HG03354 (cell line): ENCODE measurements around the gene ACADSB.

Source experiments
- ATAC-seq: cut with Tn5 transposase; IDR thresholded peaks from one replicate; pipeline ENCODE4 v1.9.1; 2021; ENCODE audit warnings: mild to moderate bottlenecking; ENCODE audit not compliant: unreplicated experiment, poor library complexity, severe bottlenecking

ACADSB gene

GRCh38 chr10:123008355-123009104, at the start of gene ACADSB, which contains the start of gene IKZF5:
Gene ACADSB, plus strand, starts transcription at chr10:123009006. Its CDS starts 24 bp downstream, at chr10:123009030.
Gene IKZF5, minus strand, starts transcription at chr10:123008795. Its CDS starts 10,170 bp downstream, at chr10:122998625.
- peak; percentile 83 for ATAC-seq

GRCh38 chr10:122962405-122962804, 46.4 kb upstream of the ACADSB start:
- ATAC-seq: no peak

- no peak for ATAC-seq
Measured at GRCh38 chr10:122966879-122967278, 41.9 kb upstream of the ACADSB start.

DNA sequence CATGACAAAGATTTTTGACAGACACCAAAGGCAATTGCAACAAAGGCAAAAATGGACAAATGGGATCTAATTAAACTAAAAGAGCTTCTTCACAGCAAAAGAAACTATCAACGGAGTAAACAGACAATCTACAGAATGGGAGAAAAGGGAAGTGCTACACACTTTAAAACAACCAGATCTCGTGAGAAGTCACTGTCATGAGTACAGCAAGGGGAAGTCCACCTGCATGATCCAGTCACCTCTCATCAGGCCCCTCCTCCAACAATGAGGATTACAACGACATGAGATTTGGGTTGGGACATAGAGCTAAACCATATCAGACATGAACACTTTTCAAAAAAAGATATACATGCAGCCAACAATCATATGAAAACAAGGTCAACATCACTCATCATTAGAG, 40.1 kb upstream of the ACADSB start:
- ATAC-seq: no peak

- ATAC-seq: no peak
Measured at GRCh38 chr10:122974023-122974422, 34.8 kb upstream of the ACADSB start.

GRCh38 chr10:122974543-122975064, 34.2 kb upstream of the ACADSB start:
- ATAC-seq: no peak

GRCh38 chr10:122980209-122981065, 28.4 kb upstream of the ACADSB start, which contains the start of gene PSTK:
Gene PSTK, plus strand, starts transcription at chr10:122980401. Its CDS starts 79 bp downstream, at chr10:122980480.
- ATAC-seq: peak; percentile 98

DNA sequence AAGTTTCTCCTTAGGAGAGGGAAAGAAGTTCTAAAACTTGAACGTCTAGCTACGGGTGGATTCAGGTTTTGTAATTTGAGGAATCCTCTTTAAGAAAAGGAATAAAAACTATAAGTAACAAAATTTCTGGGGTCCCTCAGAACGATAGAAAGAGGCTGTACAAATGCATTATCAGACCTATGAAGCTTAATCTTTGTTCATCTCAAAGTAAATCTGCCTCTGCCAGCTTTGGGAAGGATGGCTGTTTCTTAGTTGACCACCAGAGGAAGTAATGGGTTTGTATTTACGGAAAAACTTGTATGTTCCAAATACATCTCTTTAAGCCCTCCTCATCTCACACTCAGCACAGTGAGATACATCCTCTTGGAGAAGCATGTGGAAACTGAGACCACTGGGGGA, 27.7 kb upstream of the ACADSB start:
- ATAC-seq: no peak

DNA sequence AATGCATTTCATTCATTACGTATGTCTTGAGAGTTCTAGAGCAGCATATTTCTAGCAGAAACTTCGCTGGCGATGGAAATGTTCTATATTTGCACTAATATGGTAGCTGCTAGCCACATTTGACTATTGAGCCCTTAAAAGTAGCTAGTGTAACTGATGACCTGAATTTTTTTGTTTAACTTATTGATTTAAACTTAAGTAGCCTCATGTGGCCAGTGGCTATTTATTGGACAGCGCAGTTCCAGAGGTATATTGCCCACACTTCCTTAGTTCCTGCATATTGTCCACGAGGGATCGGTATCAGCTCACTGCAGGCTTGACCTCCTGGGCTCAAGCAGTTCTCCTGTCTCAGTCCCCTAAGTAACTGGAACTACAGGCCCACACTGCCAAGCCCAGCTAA, 24.9 kb upstream of the ACADSB start:
- ATAC-seq: no peak

GRCh38 chr10:122984708-122985107, 24.1 kb upstream of the ACADSB start:
- no peak for ATAC-seq

GRCh38 chr10:122986335-122986734, 22.5 kb upstream of the ACADSB start:
- no peak for ATAC-seq

DNA sequence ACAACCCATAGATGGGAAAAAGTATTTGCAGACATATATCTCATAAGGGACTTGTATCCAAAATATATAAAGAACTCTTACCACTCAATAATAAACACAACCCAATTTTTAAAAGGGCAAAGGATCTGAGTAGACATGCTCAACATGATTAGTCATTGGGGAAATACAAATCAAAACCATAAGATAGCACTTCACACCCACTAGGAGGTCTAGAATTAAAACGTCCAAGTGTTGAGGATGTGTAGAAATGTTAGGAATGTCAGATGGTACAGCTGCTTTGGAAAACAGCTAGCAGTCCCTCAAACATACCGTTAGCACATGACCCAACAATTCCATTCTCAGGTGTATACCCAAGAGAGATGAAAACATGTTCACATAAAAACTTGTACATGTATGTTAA, 20.3 kb upstream of the ACADSB start:
- no peak for ATAC-seq

- ATAC-seq: no peak
Measured at GRCh38 chr10:122990278-122990677, 18.5 kb upstream of the ACADSB start.

DNA sequence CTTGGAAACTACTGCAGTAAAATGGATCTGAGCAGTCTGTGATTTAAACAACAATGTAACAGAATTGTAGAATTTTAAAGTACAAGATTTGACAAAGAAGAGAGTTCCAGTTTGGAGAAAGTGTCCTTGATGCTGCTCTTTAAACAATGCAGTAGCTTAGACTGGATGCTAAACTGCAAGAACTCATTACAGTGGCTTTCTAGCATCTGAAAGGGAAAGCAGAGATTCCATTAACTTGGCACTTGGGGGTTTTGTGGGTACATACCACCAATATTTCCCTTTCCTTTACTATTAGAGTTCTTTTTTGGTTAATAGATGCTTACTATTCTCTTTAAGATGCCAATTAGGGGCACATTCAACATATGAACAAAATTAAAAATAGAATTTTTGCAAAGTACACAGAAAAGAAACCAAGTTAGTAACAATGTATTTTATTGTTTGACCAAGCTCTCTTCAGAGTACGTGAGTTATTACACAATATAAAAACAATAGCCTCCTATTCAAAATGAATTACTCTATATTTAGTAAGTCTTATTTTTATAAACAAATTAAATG, 16.7 kb upstream of the ACADSB start:
- no peak for ATAC-seq

DNA sequence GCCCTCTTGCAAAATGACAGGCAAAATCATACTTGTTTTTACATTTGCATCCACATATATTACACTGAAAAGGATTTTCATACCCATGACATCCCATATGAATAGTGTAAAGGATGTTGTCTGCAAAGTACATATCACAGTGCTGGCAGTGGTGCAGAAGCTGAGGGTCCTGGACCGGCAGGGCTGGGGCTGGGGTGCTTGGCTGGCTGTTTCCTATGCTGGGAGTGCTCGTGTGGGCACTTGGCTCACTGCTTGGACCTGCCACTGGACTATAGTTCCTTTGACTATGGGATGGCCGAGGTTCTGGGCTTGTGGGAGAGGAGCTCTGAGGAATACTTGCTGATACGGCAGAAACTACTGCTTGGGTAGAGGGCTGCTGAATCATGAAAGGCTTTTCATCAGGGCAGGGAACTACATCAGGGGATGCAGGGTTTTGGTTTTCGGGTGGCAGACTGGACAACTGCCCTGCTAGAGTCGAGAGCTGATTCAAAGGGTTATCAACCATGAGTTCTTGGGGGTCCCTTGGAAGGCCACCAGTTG, 14.9 kb upstream of the ACADSB start:
- no peak for ATAC-seq

DNA sequence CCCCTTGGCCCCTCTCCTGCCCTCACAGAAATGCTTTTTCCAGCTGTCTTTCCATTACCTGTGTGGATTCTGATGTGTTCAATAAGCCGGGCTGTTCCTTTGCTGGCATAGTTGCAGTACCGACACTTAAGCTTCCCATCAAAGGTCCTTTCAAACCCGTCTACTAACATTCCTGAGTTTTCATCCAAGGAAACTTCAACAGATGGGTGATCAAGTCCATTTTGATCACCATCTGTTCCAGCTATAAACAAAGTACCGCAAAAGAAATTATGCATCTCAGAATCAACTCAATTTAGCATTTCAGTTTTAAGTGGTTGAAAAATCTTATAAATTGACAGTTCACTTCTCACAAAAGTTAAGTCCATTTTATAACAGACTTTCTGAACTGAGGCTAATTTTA, 12.9 kb upstream of the ACADSB start:
- ATAC-seq: no peak

DNA sequence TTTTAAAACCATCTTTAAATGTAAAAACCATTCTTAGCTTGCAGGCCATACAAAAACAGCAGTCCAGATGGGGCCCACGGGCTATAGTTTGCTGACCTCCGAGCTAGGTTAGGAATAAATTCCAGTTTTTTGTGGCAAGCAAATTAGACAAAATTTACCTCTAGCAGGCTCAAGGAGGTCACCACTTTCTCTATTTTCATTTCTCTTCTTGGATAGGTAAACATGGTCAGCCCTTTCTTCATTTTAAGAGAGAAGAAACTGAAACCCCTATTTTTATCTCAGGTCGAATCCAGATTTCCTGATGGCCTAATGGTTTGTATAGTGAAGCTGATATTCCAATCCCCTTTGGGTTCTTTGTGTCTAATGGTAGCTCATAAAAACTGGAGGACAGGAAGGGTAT, 10.9 kb upstream of the ACADSB start:
- no peak for ATAC-seq

DNA sequence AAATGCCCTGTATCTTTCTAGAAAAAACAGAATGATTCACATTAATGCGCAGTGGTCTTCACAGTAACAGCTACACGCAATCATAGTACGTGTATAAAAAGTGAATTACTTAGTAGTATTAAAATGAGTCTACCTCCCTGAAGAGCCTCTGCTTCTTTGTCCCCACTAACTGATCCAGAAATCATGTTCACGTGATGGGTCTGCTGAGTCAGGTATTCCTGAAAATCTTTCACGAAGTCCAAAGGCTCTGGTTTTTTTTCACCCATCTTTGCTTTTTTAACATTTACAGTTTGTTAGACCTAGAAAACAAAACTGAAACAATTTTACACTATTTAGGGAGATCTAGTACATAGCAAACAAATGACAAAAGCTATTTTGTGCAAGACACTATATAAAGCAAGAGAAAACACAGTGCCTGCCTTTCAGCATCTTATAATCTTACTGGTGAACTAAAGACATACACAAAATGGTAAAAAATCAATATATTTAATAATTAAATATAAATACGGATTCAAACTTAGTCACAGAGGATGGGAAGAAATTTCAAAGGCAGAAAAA, 10.4 kb upstream of the ACADSB start:
- no peak for ATAC-seq

DNA sequence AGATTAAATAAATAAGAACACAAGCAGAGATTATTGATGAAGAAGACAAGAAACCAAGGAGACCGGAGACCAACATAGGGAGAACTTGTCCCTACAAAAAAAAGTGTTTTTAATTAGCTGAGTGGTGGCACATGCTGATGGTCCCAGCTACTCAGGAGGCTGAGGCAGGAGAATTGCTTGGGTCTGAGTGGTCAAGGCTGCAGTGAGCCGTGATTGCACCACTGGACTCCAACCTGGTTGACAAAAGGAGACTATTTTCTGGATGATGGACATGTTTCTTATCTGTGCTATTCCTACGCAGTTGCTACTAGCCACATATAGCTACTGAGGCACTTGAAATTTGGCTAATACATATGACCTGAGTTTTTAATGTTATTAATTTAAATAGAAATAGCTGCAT, 9.9 kb upstream of the ACADSB start:
- no peak for ATAC-seq

DNA sequence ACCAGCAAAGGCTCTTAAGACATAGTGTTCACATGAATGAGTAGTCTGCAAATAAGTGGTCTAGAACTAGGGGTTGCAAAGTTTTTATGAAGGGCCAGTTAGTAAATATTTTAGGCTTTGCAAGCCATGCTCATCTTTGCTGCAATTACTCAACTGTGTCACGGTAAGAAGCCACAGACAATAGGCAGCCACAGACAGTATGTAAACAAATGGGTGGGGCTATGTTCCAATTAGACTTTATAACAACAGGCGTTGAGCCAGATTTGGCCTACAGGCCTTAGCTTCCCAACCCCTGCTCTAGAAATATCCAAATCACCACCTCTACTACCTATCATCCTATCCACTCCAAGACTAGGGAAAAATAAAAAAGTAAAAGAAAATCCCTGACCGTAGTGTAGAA, 9.5 kb upstream of the ACADSB start:
- ATAC-seq: no peak
